ENCODE results near the gene PXYLP1. TPM values are rescaled to one million over a fixed set of nuclear protein-coding genes. Genes with fewer than 3 reads are reported as not detected.

PXYLP1 gene
- polyA plus RNA-seq, 1 experiment: 20.0 TPM

DNA sequence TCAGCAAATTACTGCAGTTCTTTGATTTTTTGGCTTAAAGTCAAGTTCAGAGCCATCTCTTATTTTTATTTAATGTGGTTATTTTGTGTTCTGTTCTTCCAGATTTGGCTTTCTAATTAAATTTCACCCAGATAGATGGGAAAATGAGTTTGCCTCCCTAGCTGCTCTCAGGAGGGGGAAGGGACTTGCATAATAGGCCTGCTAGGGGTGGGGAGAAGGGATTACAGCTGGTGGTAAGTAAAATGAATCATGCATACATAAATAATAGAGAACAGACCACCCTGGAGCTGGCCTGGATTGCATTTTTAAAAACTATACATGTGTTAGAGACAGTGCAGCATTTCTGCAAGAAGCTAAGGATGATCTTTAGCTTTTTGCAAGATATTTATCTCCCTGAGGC, 3.9 kb upstream of the PXYLP1 start:
- TF ChIP-seq, protein P1, sequence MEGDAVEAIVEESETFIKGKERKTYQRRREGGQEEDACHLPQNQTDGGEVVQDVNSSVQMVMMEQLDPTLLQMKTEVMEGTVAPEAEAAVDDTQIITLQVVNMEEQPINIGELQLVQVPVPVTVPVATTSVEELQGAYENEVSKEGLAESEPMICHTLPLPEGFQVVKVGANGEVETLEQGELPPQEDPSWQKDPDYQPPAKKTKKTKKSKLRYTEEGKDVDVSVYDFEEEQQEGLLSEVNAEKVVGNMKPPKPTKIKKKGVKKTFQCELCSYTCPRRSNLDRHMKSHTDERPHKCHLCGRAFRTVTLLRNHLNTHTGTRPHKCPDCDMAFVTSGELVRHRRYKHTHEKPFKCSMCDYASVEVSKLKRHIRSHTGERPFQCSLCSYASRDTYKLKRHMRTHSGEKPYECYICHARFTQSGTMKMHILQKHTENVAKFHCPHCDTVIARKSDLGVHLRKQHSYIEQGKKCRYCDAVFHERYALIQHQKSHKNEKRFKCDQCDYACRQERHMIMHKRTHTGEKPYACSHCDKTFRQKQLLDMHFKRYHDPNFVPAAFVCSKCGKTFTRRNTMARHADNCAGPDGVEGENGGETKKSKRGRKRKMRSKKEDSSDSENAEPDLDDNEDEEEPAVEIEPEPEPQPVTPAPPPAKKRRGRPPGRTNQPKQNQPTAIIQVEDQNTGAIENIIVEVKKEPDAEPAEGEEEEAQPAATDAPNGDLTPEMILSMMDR (IDR thresholded peaks at IDR 0.05; ENCODE audit: low read depth, low read length): no peak
- ChIA-PET POLR2A (no interaction called here), CTCF (no interaction called here)
- DNase-seq (ENCODE audit: low read depth, low spot score): peak; percentile 51
- no peak overlapping the region for H3K4me3 ChIP-seq (ENCODE audit: low read depth, low read length)
- H3K27me3 ChIP-seq (ENCODE audit: control insufficient read depth, insufficient read depth, low read length): no peaks in the 10 kb centered on the region
- peaks cover 4% of the 10 kb centered on the region; the same call in 1 of the 2 replicates for H3K9me3 ChIP-seq (ENCODE audit: control insufficient read depth, insufficient read depth, low read length)
- no peak overlapping the region for H3K27ac ChIP-seq (ENCODE audit: low read depth, low read length)

DNA sequence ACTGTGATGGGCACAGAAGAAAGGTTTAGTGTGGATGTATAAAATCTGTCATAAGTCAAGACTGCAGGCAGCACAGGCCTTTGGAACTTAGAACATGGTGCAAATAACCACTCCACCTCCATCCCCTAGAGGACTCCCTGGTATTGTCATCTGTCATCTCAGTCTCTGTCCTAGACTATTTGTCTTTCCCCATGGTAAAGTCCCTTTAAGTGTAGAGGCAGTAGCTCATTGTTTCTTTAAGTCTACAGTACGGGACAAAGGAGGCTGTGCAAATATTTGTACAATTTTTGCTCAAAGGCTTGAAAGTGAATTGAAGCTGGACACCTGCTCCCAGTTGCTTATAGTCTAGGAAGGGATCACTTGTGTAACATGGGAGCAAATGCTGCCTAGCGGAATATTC, 3.2 kb upstream of the PXYLP1 start:
- H3K27ac ChIP-seq (ENCODE audit: low read depth, low read length): no peak overlapping the region
- ChIA-PET POLR2A (no interaction called here), CTCF (no interaction called here)
- H3K4me3 ChIP-seq (ENCODE audit: low read depth, low read length): no peak overlapping the region
- H3K27me3 ChIP-seq (ENCODE audit: control insufficient read depth, insufficient read depth, low read length): no peaks in the 10 kb centered on the region
- TF ChIP-seq, protein P1 (IDR thresholded peaks at IDR 0.05; ENCODE audit: low read depth, low read length): no peak
- no peak for DNase-seq (ENCODE audit: low read depth, low spot score)
- H3K9me3 ChIP-seq (ENCODE audit: control insufficient read depth, insufficient read depth, low read length): no peaks in the 10 kb centered on the region

DNA sequence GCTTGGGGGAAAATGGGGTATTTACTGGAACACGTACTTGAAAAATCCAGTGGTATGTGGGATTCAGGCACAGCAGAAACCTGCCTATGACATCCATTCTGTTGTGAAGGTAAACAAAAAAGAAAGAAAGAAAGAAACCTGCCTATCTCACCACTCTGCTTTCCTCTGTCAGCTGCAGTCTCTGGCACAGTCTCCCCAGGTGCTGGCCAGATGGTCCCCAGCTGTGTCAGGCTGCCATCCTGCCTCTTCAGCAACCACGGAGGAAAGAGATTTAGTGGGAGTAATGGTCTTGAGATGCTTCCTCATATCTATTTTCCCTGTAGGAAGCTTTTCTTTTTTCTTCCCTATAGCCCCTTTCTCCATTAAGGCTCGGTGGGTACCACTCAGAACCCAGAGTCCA, 2.5 kb upstream of the PXYLP1 start:
- no peak for DNase-seq (ENCODE audit: low read depth, low spot score)
- Histone ChIP-seq H3K9me3 (ENCODE audit: control insufficient read depth, insufficient read depth, low read length) (no peaks in the 10 kb centered on the region), H3K27ac (ENCODE audit: low read depth, low read length) (no peak overlapping the region), H3K4me3 (ENCODE audit: low read depth, low read length) (no peak overlapping the region), H3K27me3 (ENCODE audit: control insufficient read depth, insufficient read depth, low read length) (no peaks in the 10 kb centered on the region)
- ChIA-PET CTCF (no interaction called here), POLR2A (no interaction called here)
- TF ChIP-seq, protein P1 (IDR thresholded peaks at IDR 0.05; ENCODE audit: low read depth, low read length): no peak

DNA sequence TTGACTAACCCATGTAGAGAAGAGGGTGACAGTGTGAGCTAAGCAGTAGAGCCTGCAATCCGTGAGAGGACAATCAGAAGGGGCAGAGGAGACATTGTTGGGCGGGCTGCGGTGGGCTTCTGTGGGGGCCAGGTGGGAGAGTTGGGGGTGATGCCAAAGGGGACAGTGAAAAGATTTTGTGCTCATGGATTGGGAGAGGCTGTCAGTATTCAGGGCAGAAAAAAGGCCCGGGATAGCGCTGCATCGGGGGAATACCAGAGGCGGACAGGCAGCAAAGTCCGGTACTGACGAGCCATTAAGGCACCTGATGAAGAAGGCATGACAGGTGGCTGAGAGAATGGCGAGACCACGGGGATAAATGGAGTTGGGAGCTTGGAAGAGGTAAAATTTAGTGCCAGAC, 1.3 kb upstream of the PXYLP1 start:
- DNase-seq (ENCODE audit: low read depth, low spot score): no peak
- TF ChIP-seq, protein P1 (IDR thresholded peaks at IDR 0.05; ENCODE audit: low read depth, low read length): no peak

DNA sequence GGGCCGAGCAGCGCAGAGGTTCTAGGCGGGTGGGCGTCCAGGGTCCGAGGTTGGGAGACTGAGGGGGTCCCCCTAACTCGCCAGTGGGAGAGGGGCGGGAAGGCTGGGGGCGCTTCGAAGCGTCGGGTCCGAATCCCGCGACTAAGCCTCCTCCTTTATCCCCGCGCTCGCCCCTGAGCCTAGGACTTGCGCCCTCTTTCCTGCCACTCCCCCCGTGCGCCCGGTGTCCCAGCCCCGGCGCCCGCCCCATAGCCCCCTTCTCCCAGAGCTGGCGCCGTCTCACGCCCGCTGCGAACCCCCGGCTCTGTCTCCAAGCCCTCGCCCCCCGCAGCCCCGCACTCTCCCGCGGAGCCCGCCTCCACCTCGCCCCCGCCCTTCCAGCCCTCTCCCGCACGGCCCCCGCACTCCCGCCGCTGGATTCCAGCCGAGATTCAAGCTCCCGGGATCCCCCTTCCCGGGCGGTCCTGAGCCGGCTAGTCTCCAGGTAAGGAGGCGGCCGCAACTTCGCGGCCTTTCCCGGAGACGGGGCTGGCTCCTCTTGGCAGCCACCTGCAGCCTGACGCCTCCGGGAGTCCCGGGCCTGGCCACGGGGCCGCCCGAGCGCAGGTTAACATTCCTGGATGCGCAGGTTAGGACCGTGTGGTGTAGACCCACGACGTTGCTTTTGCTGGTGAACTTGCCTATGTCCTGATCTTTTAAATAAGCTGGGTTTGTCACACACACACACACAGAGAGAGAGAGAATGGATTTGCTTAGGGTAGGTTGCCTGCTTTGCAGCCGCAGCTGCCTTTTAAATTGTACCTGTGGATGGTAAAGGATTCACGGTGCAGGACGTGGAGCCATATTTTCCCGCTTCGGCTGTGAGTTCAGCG, 563 bp downstream of the PXYLP1 start:
- CTCF ChIA-PET: interaction anchor here (0.6 to 2.3 kb wide), 46 partner anchors 10 to 944 kb away, joined by 3 to 56 read pairs (median 5); no protein-coding TSS in a partner anchor
- no peak for DNase-seq (ENCODE audit: low read depth, low spot score)
- TF ChIP-seq, protein P1 (IDR thresholded peaks at IDR 0.05; ENCODE audit: low read depth, low read length): no peak

More for the DNA sequence above, 1.3 kb upstream of the PXYLP1 start:
- Histone ChIP-seq H3K27ac (ENCODE audit: low read depth, low read length) (no peak overlapping the region), H3K27me3 (ENCODE audit: control insufficient read depth, insufficient read depth, low read length) (no peaks in the 10 kb centered on the region), H3K4me3 (ENCODE audit: low read depth, low read length) (no peak overlapping the region), H3K9me3 (ENCODE audit: control insufficient read depth, insufficient read depth, low read length) (no peaks in the 10 kb centered on the region)
- ChIA-PET POLR2A (no interaction called here), CTCF (interaction anchor here (0.6 kb wide), 1 partner anchor 210 kb away, joined by 5 read pairs; no protein-coding TSS in a partner anchor)

More for the DNA sequence above, 563 bp downstream of the PXYLP1 start:
- Histone ChIP-seq H3K27me3 (ENCODE audit: control insufficient read depth, insufficient read depth, low read length) (no peaks in the 10 kb centered on the region), H3K27ac (ENCODE audit: low read depth, low read length) (no peak overlapping the region), H3K9me3 (ENCODE audit: control insufficient read depth, insufficient read depth, low read length) (no peaks in the 10 kb centered on the region), H3K4me3 (ENCODE audit: low read depth, low read length) (peak overlapping the region; percentile 78)
- POLR2A ChIA-PET: interaction anchor here (0.6 to 1.4 kb wide), 6 partner anchors 62 to 645 kb away, joined by 3 to 9 read pairs (median 6); no protein-coding TSS in a partner anchor

Measured in AG04450 (cell line).